Colonic mucosa (tissue), 4 donors: ENCODE measurements around the gene ETFA. TPM values are rescaled to one million over a fixed set of nuclear protein-coding genes. Genes with fewer than 3 reads are reported as not detected.

Experiments
- DNase-seq: peaks from one replicate; pipeline ENCODE4 v3.0.0-alpha.2; 2020
- H3K27ac ChIP-seq: fragments of 200-600 bp; one replicate; pipeline ENCODE4 v1.8.0; 2021
- H3K27me3 ChIP-seq: fragments of 200-600 bp; one replicate; pipeline ENCODE4 v1.8.0; 2021
- H3K36me3 ChIP-seq: fragments of 200-600 bp; one replicate; pipeline ENCODE4 v1.8.0; 2021
- H3K4me1 ChIP-seq: fragments of 200-600 bp; one replicate; pipeline ENCODE4 v1.8.0; 2021; ENCODE audit warnings: mild to moderate bottlenecking
- H3K4me3 ChIP-seq: fragments of 200-600 bp; one replicate; pipeline ENCODE4 v1.8.0; 2021
- H3K9ac ChIP-seq, 2 donors: one replicate each; pipeline ENCODE4 v1.7.0; 2013; ENCODE audit warnings: control low read depth in 2 of 2, low read depth in 2 of 2, low read length in 2 of 2
- H3K9me3 ChIP-seq: fragments of 200-600 bp; one replicate; pipeline ENCODE4 v1.8.0; 2021
- intact Hi-C: fragments of 100-400 bp; cut with DNase I; formaldehyde crosslinking; loops from one replicate; pipeline ENCODE4 v1.14.1; 2022
- total RNA-seq, 2 donors: library from RNA; stranded (reverse); fragmentation: NEBNext Ultra II Directional in 1 of 2; extraction: Animal tissue kit (Norgen Biotek cat#: 25700) in 1 of 2; gene quantifications; one replicate each; pipeline ENCODE4 v1.2.1, GENCODE V29; 2021
- TF ChIP-seq, protein P1 (sequence below): fragments of 200-600 bp; IDR thresholded peaks from one replicate; pipeline ENCODE4 v1.8.0; 2022; ENCODE audit warnings: antibody characterized with exemption, mild to moderate bottlenecking
- donor health status: healthy.
- donor health status: DM: no; HTN: no; CAD: no.
- donor health status: DM: no; HTN: no; CAD: no.

Gene ETFA
- total RNA-seq, 2 donors from 2014 or later: 300 to 366 TPM

DNA sequence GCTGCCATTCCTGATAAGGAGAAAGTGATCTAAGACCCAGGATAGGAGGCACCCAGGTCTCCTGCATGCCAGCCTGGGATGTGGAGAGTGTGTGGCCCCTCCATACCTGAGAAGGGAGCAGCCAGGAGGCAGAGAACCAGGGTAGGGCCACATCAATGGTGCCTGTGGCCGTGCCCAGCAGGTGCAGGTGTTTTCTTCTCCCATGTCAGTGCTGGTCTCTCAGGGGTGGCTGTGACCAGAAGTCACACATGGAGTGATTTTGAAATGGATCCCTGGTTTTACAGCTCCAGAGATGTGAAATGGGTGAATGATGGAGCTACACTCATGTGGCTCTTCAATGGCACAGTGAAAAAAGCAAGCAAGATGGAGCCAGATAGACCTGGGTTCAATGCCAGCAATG lies 22.0 kb upstream of the ETFA start:
- Histone ChIP-seq H3K27me3 (peaks cover 45% of the 10 kb centered on the region), H3K4me1 (peaks cover 11% of the 10 kb centered on the region), H3K9me3 (no peaks in the 10 kb centered on the region), H3K36me3 (no peaks in the 10 kb centered on the region), H3K27ac (no peak overlapping the region), H3K4me3 (no peak overlapping the region), H3K9ac (no peak overlapping the region)
- DNase-seq: no peak
- TF ChIP-seq, protein P1, sequence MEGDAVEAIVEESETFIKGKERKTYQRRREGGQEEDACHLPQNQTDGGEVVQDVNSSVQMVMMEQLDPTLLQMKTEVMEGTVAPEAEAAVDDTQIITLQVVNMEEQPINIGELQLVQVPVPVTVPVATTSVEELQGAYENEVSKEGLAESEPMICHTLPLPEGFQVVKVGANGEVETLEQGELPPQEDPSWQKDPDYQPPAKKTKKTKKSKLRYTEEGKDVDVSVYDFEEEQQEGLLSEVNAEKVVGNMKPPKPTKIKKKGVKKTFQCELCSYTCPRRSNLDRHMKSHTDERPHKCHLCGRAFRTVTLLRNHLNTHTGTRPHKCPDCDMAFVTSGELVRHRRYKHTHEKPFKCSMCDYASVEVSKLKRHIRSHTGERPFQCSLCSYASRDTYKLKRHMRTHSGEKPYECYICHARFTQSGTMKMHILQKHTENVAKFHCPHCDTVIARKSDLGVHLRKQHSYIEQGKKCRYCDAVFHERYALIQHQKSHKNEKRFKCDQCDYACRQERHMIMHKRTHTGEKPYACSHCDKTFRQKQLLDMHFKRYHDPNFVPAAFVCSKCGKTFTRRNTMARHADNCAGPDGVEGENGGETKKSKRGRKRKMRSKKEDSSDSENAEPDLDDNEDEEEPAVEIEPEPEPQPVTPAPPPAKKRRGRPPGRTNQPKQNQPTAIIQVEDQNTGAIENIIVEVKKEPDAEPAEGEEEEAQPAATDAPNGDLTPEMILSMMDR: no peak
- intact Hi-C loops: loop anchor here (2.0 kb wide), 1 partner anchor 143 kb away; no protein-coding TSS in a partner anchor

DNA sequence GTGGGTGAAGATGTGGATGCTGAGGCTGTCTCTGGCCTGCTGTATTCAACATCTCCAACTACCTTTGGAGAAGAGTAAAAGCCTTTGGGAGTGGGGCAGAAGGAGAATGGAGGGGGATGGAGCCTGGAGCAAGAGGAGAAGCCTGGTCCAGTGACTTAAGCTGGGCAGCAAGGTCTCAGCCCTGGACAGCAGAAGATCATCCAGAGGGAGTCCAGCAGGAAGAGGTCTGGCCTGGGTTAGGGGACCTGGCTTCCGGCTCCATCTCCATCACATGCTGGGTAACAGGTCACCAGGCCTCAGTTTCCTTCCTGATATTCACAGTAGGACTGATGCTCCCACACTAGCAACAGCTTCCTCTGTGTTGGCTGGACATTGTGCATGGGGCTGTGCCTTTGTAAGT lies 21.5 kb upstream of the ETFA start:
- H3K9me3 ChIP-seq: no peaks in the 10 kb centered on the region
- H3K4me3 ChIP-seq: no peak overlapping the region
- intact Hi-C loops: loop anchor here (2.0 kb wide), 1 partner anchor 142 kb away; no protein-coding TSS in a partner anchor
- H3K27me3 ChIP-seq: peaks cover 40% of the 10 kb centered on the region
- no peak overlapping the region for H3K9ac ChIP-seq
- H3K36me3 ChIP-seq: no peaks in the 10 kb centered on the region
- no peak for DNase-seq
- no peak overlapping the region for H3K27ac ChIP-seq
- H3K4me1 ChIP-seq: peaks cover 7% of the 10 kb centered on the region
- TF ChIP-seq, protein P1: no peak

DNA sequence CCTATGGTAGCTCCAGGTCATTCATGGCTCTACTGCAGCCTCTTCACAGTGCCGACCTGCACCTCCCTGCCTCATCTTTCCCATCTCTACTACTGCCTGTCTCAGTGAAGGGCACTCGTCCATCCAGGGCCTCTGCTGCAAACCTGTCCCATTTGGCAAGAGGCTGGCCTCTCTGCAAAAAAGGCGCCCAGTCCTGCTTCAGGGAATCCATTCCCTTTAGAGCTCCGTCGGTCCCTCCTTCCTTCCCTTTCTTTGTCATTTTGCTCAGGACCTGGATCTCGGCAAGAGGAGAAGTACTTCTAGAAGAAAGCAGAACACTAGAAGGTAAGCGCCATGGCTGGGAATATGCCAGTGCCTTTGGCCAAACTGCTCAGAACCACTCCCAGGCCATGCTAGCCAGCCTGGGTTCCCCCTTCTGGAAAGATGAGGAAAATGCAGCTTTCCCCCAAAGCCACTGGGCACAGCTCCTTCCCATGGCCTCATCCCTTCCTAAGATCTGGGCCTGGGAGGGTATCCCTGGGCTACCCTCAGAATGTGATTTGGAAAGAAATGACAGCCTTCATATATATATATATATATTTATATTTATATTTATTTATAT lies 18.9 kb upstream of the ETFA start:
- TF ChIP-seq, protein P1: peak; percentile 61
- no peak overlapping the region for H3K9ac ChIP-seq
- H3K27me3 ChIP-seq: peaks cover 14% of the 10 kb centered on the region
- peak; percentile 50 for DNase-seq
- intact Hi-C loops: no loop called here
- no peak overlapping the region for H3K27ac ChIP-seq
- H3K4me1 ChIP-seq: no peaks in the 10 kb centered on the region
- no peaks in the 10 kb centered on the region for H3K36me3 ChIP-seq
- H3K4me3 ChIP-seq: no peak overlapping the region
- H3K9me3 ChIP-seq: no peaks in the 10 kb centered on the region

DNA sequence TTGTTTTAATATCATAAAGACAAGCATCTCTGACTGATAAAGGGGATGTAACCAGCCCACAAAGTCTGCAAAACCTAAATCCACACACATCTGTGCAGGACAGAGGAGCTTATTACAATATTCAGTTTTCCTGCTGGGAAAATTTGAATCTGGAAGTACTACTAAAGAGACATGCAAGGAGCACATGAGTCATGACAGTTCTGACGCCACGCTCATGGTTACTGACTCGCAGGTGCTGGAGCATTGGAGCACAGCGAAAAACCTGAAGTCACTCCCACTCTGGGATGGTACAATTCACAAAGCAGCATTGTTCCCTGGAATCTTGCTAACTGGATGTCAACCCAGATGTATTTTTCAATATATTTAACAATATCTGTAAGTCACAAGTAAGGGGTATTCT lies 17.7 kb upstream of the ETFA start:
- Histone ChIP-seq H3K36me3 (no peaks in the 10 kb centered on the region), H3K27me3 (peaks cover 2% of the 10 kb centered on the region), H3K9me3 (no peaks in the 10 kb centered on the region), H3K27ac (no peak overlapping the region), H3K4me3 (no peak overlapping the region), H3K4me1 (no peaks in the 10 kb centered on the region), H3K9ac (no peak overlapping the region)
- DNase-seq: no peak
- intact Hi-C loops: no loop called here
- TF ChIP-seq, protein P1: no peak

DNA sequence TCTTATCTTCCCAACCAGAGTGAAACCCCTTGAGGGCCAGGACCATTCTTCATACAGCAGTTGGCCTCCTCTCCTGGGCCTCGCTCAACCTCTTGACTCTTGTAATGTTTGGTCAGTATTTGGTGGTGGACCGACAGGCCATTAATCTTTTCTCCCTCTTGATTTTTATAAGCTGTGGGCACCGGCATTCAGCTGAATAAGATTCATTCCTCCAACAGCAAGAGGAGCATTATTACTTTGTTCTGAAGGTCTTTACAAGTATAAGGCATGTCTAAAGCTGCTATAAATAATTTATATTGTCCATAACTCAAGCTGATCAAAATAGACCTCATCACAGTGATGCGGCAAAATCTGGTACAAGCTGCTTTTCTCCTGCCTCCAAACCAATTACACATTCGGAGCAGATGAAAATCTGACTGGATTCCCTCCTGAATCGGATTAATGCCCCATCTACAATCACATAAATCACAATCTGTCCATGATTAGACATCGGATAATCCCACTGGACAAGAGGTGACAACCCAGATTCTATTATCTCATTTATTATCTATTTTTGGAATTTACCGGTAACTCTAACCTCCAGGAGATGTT lies 16.9 kb upstream of the ETFA start:
- no peak overlapping the region for H3K9ac ChIP-seq
- H3K4me3 ChIP-seq: no peak overlapping the region
- intact Hi-C loops: no loop called here
- no peaks in the 10 kb centered on the region for H3K4me1 ChIP-seq
- TF ChIP-seq, protein P1: no peak
- H3K27me3 ChIP-seq: no peaks in the 10 kb centered on the region
- H3K9me3 ChIP-seq: no peaks in the 10 kb centered on the region
- no peaks in the 10 kb centered on the region for H3K36me3 ChIP-seq
- no peak overlapping the region for H3K27ac ChIP-seq
- no peak for DNase-seq
